Astrocyte (in vitro differentiated cells and primary cell): Measurements from ENCODE around the gene SLC25A21.

Source experiments
- CTCF ChIP-seq: IDR thresholded peaks from 2 replicates; pipeline ENCODE4 v1.5.1; 2011; ENCODE audit warnings: low read depth, mild to moderate bottlenecking, inconsistent platforms, low read length, moderate library complexity; ENCODE audit not compliant: insufficient read depth
- EZH2 ChIP-seq: IDR thresholded peaks from 2 replicates; pipeline ENCODE4 v1.6.1; 2012; ENCODE audit warnings: mild to moderate bottlenecking, low read length, inconsistent platforms; ENCODE audit not compliant: insufficient read depth

GRCh38 chr14:36767603-36768281 is 404.7 kb downstream of the SLC25A21 start:
- TF ChIP-seq CTCF: no peak
- TF ChIP-seq EZH2: no peak
